ENCODE measurements around the gene GPRIN1.

Gene GPRIN1

DNA sequence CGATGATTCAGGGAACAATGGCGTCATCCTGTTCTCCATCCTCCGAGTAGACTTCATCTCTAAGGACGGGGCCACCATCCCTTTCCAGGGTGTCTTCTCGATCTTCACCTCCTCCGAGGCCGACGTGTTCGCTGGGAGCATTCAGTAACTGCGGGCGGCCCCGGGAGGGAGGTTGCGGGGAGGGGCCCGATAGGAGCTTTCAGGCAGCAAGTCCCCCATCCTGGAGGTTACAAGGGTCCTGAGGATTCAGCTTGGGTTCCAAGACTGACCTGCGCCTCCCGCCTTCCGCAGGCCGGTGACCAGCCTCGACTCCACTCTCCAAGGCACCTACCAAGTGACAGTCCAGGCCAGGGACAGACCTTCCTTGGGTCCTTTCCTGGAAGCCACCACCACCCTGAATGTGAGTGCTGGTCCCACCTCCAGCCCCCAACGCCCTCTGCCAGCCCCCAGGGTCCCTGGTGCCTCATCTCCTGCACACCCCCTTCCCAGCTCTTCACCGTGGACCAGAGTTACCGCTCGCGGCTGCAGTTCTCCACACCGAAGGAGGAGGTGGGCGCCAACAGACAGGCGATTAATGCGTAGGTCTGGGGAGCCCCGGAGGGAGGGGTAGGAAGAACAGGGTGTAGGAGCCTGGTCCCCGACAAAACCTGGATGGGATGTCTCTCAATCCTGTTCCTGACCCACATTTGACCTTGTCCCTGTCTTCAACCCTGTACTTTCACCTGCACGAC lies 20.8 kb downstream of the GPRIN1 start:
- no peak overlapping the region for H3K4me3 Mint-ChIP-seq
- no peaks in the 10 kb centered on the region for H3K27me3 Mint-ChIP-seq
- no peaks in the 10 kb centered on the region for H3K4me1 Mint-ChIP-seq (ENCODE audit: low read depth)
- H3K27ac Mint-ChIP-seq: no peak overlapping the region
- DNase-seq: no peak
- no peaks in the 10 kb centered on the region for H3K36me3 Mint-ChIP-seq (ENCODE audit: low read depth)
- peaks cover 6% of the 10 kb centered on the region for H3K9me3 Mint-ChIP-seq

GRCh38 chr5:176588297-176588696 lies 21.7 kb downstream of the GPRIN1 start:
- Mint-ChIP-seq H3K27ac (no peak overlapping the region), H3K27me3 (no peaks in the 10 kb centered on the region), H3K4me3 (no peak overlapping the region), H3K4me1 (ENCODE audit: low read depth) (no peaks in the 10 kb centered on the region), H3K9me3 (peaks cover 6% of the 10 kb centered on the region), H3K36me3 (ENCODE audit: low read depth) (no peaks in the 10 kb centered on the region)
- DNase-seq: no peak

- no peak overlapping the region for H3K27ac Mint-ChIP-seq
- no peak for DNase-seq
- no peaks in the 10 kb centered on the region for H3K4me1 Mint-ChIP-seq (ENCODE audit: low read depth)
- no peaks in the 10 kb centered on the region for H3K36me3 Mint-ChIP-seq (ENCODE audit: low read depth)
- H3K27me3 Mint-ChIP-seq: no peaks in the 10 kb centered on the region
- H3K4me3 Mint-ChIP-seq: no peak overlapping the region
- H3K9me3 Mint-ChIP-seq: peaks cover 6% of the 10 kb centered on the region
Measured at GRCh38 chr5:176587398-176587797, 22.6 kb downstream of the GPRIN1 start.

DNA sequence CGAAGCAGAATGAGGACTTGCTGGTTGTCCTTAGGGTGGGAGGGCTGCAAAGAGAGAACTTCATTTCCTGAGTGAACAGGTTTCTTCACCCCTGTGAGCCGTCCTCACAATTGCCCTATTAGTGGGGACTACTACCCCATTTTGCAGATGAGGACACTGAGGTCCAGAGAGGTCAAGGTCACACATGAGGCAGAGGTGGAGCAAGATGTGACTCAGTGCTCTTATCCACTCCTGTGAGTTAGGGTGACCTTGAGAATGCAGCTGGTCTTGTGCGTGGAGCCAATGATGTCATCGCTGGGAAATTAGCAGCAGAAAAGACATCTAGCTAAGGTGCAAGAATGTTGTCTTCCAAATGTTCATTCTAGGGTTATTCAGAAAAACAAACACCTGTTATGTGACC lies 26.9 kb downstream of the GPRIN1 start:
- no peaks in the 10 kb centered on the region for H3K27me3 Mint-ChIP-seq
- no peaks in the 10 kb centered on the region for H3K4me1 Mint-ChIP-seq (ENCODE audit: low read depth)
- H3K4me3 Mint-ChIP-seq: no peak overlapping the region
- H3K27ac Mint-ChIP-seq: no peak overlapping the region
- H3K36me3 Mint-ChIP-seq (ENCODE audit: low read depth): no peaks in the 10 kb centered on the region
- peaks cover 6% of the 10 kb centered on the region for H3K9me3 Mint-ChIP-seq
- no peak for DNase-seq

- DNase-seq: no peak
- Mint-ChIP-seq H3K36me3 (ENCODE audit: low read depth) (no peaks in the 10 kb centered on the region), H3K4me3 (no peak overlapping the region), H3K9me3 (peaks cover 6% of the 10 kb centered on the region), H3K27me3 (no peaks in the 10 kb centered on the region), H3K27ac (no peak overlapping the region), H3K4me1 (ENCODE audit: low read depth) (no peaks in the 10 kb centered on the region)
Measured at GRCh38 chr5:176581361-176581760, 28.6 kb downstream of the GPRIN1 start.

DNA sequence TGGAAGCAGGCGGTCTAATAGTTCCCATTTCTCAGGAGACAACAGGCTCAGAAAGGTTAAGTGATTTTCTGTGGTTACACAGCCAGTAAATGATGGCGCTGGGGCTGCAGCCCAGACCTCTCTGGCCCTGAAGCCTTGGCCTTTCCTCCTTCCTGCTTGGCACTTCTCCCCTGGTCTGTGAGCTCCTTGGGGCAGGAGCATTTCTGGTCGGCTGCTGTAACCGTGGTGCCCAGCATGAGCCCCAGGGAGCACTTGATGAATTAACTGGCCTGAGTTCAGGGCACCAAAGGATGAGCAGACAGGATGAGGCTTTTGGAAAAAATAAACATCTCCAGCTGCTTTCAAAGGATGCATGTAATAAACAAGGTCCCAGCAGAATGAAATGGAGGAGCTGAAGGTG lies 30.6 kb downstream of the GPRIN1 start:
- Mint-ChIP-seq H3K9me3 (no peaks in the 10 kb centered on the region), H3K36me3 (ENCODE audit: low read depth) (no peaks in the 10 kb centered on the region), H3K4me3 (no peak overlapping the region), H3K27ac (no peak overlapping the region), H3K27me3 (no peaks in the 10 kb centered on the region), H3K4me1 (ENCODE audit: low read depth) (no peaks in the 10 kb centered on the region)
- DNase-seq: no peak

GRCh38 chr5:176578391-176578808 lies 31.6 kb downstream of the GPRIN1 start:
- H3K27me3 Mint-ChIP-seq: no peaks in the 10 kb centered on the region
- no peak for DNase-seq
- H3K4me3 Mint-ChIP-seq: no peak overlapping the region
- H3K36me3 Mint-ChIP-seq (ENCODE audit: low read depth): no peaks in the 10 kb centered on the region
- no peaks in the 10 kb centered on the region for H3K9me3 Mint-ChIP-seq
- peaks cover 3% of the 10 kb centered on the region for H3K4me1 Mint-ChIP-seq (ENCODE audit: low read depth)
- H3K27ac Mint-ChIP-seq: no peak overlapping the region

DNA sequence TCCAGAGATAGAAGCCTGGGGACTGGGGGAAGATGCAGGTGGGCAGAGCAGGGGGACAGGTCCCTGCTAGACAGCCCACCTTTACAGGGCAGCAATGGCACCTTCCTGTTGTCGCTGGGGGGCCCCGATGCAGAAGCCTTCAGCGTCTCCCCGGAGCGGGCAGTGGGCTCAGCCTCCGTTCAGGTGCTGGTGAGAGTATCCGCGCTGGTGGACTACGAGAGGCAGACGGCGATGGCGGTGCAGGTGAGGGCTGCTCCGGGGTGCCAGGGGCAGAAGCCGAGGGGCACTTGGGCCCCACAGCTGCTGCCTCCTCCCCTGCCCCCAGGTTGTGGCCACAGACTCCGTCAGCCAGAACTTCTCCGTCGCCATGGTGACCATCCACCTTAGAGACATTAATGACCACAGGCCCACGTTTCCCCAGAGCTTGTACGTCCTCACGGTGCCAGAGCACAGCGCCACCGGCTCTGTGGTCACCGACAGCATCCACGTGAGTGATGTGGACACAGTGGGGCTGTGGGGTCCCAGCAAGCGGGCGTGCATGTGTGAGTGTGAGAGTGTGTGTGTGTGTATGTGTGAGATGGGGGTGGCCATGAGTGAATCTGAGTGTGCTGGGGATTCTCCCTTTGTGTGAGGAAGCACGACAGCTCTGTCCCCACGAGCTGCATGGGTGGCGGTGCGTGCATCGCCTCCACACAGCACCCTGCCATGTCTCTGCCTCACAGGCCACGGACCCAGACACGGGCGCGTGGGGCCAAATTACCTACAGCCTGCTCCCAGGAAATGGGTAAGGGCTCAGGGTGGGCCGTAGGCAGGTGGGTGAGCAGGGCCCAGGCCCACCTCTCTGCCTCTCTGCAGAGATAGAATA lies 32.4 kb downstream of the GPRIN1 start:
- H3K27ac Mint-ChIP-seq: no peak overlapping the region
- H3K4me1 Mint-ChIP-seq (ENCODE audit: low read depth): peaks cover 3% of the 10 kb centered on the region
- H3K4me3 Mint-ChIP-seq: no peak overlapping the region
- H3K9me3 Mint-ChIP-seq: no peaks in the 10 kb centered on the region
- no peaks in the 10 kb centered on the region for H3K27me3 Mint-ChIP-seq
- no peak for DNase-seq
- H3K36me3 Mint-ChIP-seq (ENCODE audit: low read depth): no peaks in the 10 kb centered on the region

GRCh38 chr5:176575488-176576422 lies 34.2 kb downstream of the GPRIN1 start:
- Mint-ChIP-seq H3K4me3 (no peak overlapping the region), H3K9me3 (no peaks in the 10 kb centered on the region), H3K27me3 (no peaks in the 10 kb centered on the region), H3K4me1 (ENCODE audit: low read depth) (peaks cover 3% of the 10 kb centered on the region), H3K36me3 (ENCODE audit: low read depth) (no peaks in the 10 kb centered on the region), H3K27ac (no peak overlapping the region)
- DNase-seq: no peak

- no peak overlapping the region for H3K27ac Mint-ChIP-seq
- H3K36me3 Mint-ChIP-seq (ENCODE audit: low read depth): no peaks in the 10 kb centered on the region
- DNase-seq: no peak
- H3K27me3 Mint-ChIP-seq: peaks cover under 1% of the 10 kb centered on the region
- no peak overlapping the region for H3K4me3 Mint-ChIP-seq
- peaks cover 3% of the 10 kb centered on the region for H3K4me1 Mint-ChIP-seq (ENCODE audit: low read depth)
- no peaks in the 10 kb centered on the region for H3K9me3 Mint-ChIP-seq
Measured at GRCh38 chr5:176575066-176575465, 34.9 kb downstream of the GPRIN1 start.

- H3K27ac Mint-ChIP-seq: no peak overlapping the region
- peaks cover 3% of the 10 kb centered on the region for H3K4me1 Mint-ChIP-seq (ENCODE audit: low read depth)
- no peaks in the 10 kb centered on the region for H3K9me3 Mint-ChIP-seq
- no peak for DNase-seq
- H3K36me3 Mint-ChIP-seq (ENCODE audit: low read depth): no peaks in the 10 kb centered on the region
- H3K27me3 Mint-ChIP-seq: peaks cover 3% of the 10 kb centered on the region
- H3K4me3 Mint-ChIP-seq: no peak overlapping the region
Measured at GRCh38 chr5:176574297-176574591, 35.7 kb downstream of the GPRIN1 start.

DNA sequence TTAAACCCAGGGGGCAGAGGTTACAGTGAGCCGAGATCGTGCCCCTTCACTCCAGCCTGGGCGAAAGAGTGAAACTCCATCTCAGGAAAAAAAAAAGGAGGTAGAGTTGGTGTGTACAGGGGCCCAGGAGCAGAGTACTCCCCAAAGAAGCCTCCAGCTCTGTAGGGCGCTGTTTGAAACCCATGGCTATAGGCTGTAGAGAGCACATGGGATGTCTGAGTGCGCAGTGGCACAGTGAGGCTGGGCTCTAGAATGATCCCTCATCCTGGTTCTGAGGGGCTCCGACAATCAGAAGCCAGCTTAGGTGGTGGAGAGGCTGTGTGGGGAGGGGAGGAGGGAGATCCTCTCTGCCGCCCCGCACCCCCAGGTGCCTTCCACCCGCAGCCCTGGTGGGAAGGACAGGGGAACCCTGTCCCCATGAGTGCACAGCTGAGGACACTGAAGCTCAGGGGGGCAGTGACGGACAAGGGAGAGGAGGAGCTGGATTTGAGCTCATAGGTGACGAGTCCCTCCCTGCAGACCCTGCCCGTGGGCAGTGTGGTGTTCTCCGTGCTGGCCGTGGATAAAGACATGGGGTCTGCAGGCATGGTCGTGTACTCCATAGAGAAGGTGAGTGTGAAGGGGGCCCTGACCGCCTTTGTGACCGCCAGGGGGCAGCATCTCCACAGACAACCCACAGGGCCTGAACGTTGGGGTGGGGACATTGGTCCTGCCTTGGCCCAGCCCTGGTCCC lies 36.2 kb downstream of the GPRIN1 start:
- H3K4me1 Mint-ChIP-seq (ENCODE audit: low read depth): peaks cover 3% of the 10 kb centered on the region
- H3K27ac Mint-ChIP-seq: no peak overlapping the region
- H3K9me3 Mint-ChIP-seq: no peaks in the 10 kb centered on the region
- H3K4me3 Mint-ChIP-seq: no peak overlapping the region
- H3K27me3 Mint-ChIP-seq: peaks cover 3% of the 10 kb centered on the region
- H3K36me3 Mint-ChIP-seq (ENCODE audit: low read depth): no peaks in the 10 kb centered on the region
- peak; percentile 87 for DNase-seq

- no peak overlapping the region for H3K27ac Mint-ChIP-seq
- no peak for DNase-seq
- H3K4me3 Mint-ChIP-seq: no peak overlapping the region
- no peaks in the 10 kb centered on the region for H3K9me3 Mint-ChIP-seq
- no peaks in the 10 kb centered on the region for H3K36me3 Mint-ChIP-seq (ENCODE audit: low read depth)
- H3K4me1 Mint-ChIP-seq (ENCODE audit: low read depth): peaks cover 3% of the 10 kb centered on the region
- peaks cover 3% of the 10 kb centered on the region for H3K27me3 Mint-ChIP-seq
Measured at GRCh38 chr5:176570044-176570443, 39.9 kb downstream of the GPRIN1 start.

DNA sequence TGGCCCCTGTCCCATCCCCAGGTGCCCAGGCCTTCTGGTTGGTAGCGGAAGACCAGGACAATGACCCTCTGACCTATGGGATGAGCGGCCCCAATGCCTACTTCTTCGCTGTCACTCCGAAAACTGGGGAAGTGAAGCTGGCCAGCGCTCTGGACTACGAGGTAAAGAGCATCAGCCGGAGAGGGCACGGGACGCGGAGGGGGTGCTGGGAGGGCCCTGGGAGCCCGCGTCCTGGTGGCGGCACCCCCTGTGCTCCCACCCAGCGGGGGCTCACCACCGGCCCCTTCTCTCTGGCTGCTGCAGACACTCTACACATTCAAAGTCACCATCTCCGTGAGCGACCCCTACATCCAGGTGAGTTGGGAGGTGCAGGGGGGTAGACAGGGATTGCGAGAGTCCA lies 41.3 kb downstream of the GPRIN1 start:
- Mint-ChIP-seq H3K27ac (no peak overlapping the region), H3K4me1 (ENCODE audit: low read depth) (no peaks in the 10 kb centered on the region), H3K4me3 (no peak overlapping the region), H3K36me3 (ENCODE audit: low read depth) (no peaks in the 10 kb centered on the region), H3K9me3 (no peaks in the 10 kb centered on the region), H3K27me3 (peaks cover 3% of the 10 kb centered on the region)
- no peak for DNase-seq

Measured in activated T-cell treated with anti-CD3 and anti-CD28 coated beads, Interleukin-2, amount 50 U/mL, for 24 hours (primary cell).